Measurements from ENCODE around the gene ATF7.

DNA sequence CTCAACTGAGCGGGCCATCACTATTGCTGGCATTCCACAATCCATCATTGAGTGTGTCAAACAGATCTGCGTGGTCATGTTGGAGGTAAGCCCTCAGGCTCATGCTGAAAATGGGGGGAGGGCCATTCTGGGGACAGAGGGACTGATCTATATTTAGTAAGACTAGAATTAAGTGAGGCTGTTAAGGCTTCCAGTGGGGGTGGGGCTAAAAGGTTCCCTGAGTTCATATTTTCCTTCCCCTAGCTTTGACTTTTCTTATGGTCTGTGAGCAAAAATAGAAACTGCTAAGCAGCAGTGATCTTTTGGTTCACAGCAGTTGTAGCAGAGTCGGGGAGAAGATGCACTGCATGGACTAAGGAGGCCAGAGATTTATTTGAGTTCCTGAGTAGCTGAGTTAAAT lies 165.1 kb downstream of the ATF7 start:
- TF ChIP-seq, protein P1, sequence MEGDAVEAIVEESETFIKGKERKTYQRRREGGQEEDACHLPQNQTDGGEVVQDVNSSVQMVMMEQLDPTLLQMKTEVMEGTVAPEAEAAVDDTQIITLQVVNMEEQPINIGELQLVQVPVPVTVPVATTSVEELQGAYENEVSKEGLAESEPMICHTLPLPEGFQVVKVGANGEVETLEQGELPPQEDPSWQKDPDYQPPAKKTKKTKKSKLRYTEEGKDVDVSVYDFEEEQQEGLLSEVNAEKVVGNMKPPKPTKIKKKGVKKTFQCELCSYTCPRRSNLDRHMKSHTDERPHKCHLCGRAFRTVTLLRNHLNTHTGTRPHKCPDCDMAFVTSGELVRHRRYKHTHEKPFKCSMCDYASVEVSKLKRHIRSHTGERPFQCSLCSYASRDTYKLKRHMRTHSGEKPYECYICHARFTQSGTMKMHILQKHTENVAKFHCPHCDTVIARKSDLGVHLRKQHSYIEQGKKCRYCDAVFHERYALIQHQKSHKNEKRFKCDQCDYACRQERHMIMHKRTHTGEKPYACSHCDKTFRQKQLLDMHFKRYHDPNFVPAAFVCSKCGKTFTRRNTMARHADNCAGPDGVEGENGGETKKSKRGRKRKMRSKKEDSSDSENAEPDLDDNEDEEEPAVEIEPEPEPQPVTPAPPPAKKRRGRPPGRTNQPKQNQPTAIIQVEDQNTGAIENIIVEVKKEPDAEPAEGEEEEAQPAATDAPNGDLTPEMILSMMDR (IDR thresholded peaks at IDR 0.05) = no peak
- TF ChIP-seq POLR2A (IDR thresholded peaks at IDR 0.05) = no peak
- no peak for TF ChIP-seq EP300 (IDR thresholded peaks at IDR 0.05; ENCODE audit: low read depth)
- TF ChIP-seq POLR2AphosphoS5 (IDR thresholded peaks at IDR 0.05) = no peak
